Measurements from ENCODE around the gene RFC4. TPM values are rescaled to one million over a fixed set of nuclear protein-coding genes. Genes with fewer than 3 reads are reported as not detected.
A peak's percentile ranks its signal among the peaks of the same experiment; 100 is the strongest.

RFC4 gene
- total RNA-seq, 2 experiments from 2014 or later = 114 to 118 TPM

- Histone ChIP-seq H3K79me2 (ENCODE audit: insufficient read depth, low read depth, low read length) (peaks cover 54% of the 10 kb centered on the region), H4K20me1 (ENCODE audit: insufficient read depth, low read length) (peaks cover 43% of the 10 kb centered on the region), H3K4me1 (ENCODE audit: insufficient read depth, low read length, poor library complexity, severe bottlenecking) (peaks cover 42% of the 10 kb centered on the region), H3K9me2 (ENCODE audit: insufficient read depth, low read length) (no peaks in the 10 kb centered on the region), H3K27ac (ENCODE audit: low read depth, low read length, poor library complexity, severe bottlenecking) (peak overlapping the region; percentile 99), H3K4me2 (ENCODE audit: low read length) (peak overlapping the region; percentile 98), H3K9me3 (ENCODE audit: low read length) (no peaks in the 10 kb centered on the region), H3K4me3 (ENCODE audit: low read depth, low read length, poor library complexity, severe bottlenecking) (peak overlapping the region; percentile 98), H3K36me3 (ENCODE audit: insufficient read depth, low read length) (peaks cover 99% of the 10 kb centered on the region), H2AFZ (ENCODE audit: low read length) (no peak overlapping the region)
- BruUV-seq (replicated peaks) = no TSS peak
- TF ChIP-seq EZH2phosphoT487 (IDR thresholded peaks at IDR 0.05; ENCODE audit: borderline replicate concordance, low read depth, low read length) = no peak
- TF ChIP-seq, protein P1, sequence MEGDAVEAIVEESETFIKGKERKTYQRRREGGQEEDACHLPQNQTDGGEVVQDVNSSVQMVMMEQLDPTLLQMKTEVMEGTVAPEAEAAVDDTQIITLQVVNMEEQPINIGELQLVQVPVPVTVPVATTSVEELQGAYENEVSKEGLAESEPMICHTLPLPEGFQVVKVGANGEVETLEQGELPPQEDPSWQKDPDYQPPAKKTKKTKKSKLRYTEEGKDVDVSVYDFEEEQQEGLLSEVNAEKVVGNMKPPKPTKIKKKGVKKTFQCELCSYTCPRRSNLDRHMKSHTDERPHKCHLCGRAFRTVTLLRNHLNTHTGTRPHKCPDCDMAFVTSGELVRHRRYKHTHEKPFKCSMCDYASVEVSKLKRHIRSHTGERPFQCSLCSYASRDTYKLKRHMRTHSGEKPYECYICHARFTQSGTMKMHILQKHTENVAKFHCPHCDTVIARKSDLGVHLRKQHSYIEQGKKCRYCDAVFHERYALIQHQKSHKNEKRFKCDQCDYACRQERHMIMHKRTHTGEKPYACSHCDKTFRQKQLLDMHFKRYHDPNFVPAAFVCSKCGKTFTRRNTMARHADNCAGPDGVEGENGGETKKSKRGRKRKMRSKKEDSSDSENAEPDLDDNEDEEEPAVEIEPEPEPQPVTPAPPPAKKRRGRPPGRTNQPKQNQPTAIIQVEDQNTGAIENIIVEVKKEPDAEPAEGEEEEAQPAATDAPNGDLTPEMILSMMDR (conservative IDR thresholded peaks at IDR 0.05; ENCODE audit: low read length) = no peak
- no peak for DNase-seq (ENCODE audit: low spot score)
- ChIA-PET POLR2A (interaction anchor here (1.4 to 2.3 kb wide), 2 partner anchors 16 to 17 kb away, joined by 6 read pairs; no protein-coding TSS in a partner anchor), CTCF (ENCODE audit: unreplicated experiment) (no interaction called here)
- intact Hi-C loops (cut with micrococcal nuclease; ENCODE audit: unreplicated experiment) = loop anchor here (5.0 kb wide), 1 partner anchor 144 kb away; the partner anchor contains the start of gene ST6GAL1
Measured at GRCh38 chr3:186788482-186789370, 17.6 kb downstream of the RFC4 start.

DNA sequence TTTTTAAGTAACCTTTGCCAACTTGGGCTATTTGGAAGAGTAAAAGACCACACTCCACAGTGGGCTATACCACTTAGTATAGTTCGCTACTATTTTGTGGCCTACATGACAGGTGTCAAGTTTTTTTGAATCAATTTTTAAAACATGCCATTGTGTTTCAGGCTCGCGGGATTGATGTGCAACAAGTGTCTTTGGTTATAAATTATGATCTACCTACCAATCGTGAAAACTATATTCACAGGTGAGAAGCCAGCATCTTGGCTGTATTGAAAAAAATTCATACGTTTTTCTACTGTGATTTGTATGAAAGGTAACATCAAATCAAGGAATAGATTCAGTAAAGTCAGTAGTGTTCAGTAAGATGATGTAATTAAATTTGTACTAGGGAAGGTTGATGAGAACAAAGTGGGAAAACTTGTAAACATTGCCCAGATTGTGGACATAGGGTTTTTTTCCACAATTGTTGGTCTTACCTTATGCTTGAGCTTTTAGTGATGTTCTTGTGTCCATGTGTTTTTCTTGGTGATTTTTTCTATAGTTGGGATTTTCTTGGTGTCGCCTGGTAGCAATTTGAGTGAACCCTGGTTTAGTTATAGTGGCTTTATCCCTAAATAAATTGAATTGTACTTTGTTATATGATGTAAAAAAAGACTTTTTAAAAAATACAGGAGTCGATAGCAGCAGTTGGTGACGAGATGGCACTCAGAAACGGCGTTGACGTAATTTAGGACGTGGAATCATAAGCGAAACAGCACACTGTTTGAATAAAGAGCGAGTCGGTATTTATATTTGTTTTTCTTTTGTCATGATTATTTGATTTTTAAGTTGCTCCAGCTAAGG is 18.4 kb downstream of the RFC4 start:
- Histone ChIP-seq H3K9me2 (ENCODE audit: insufficient read depth, low read length) (no peaks in the 10 kb centered on the region), H3K9me3 (ENCODE audit: low read length) (no peaks in the 10 kb centered on the region), H2AFZ (ENCODE audit: low read length) (no peak overlapping the region), H3K27ac (ENCODE audit: low read depth, low read length, poor library complexity, severe bottlenecking) (peak overlapping the region; percentile 99), H3K4me1 (ENCODE audit: insufficient read depth, low read length, poor library complexity, severe bottlenecking) (peaks cover 42% of the 10 kb centered on the region), H3K36me3 (ENCODE audit: insufficient read depth, low read length) (peaks cover 95% of the 10 kb centered on the region), H3K4me3 (ENCODE audit: low read depth, low read length, poor library complexity, severe bottlenecking) (peak overlapping the region; percentile 98), H3K4me2 (ENCODE audit: low read length) (peak overlapping the region; percentile 98), H4K20me1 (ENCODE audit: insufficient read depth, low read length) (peaks cover 45% of the 10 kb centered on the region), H3K79me2 (ENCODE audit: insufficient read depth, low read depth, low read length) (peaks cover 60% of the 10 kb centered on the region)
- ChIA-PET CTCF (ENCODE audit: unreplicated experiment) (no interaction called here), POLR2A (interaction anchor here (1.2 to 1.4 kb wide), 2 partner anchors 10 to 16 kb away, joined by 4 read pairs; no protein-coding TSS in a partner anchor)
- TF ChIP-seq, protein P1 (conservative IDR thresholded peaks at IDR 0.05; ENCODE audit: low read length) = no peak
- TF ChIP-seq EZH2phosphoT487 (IDR thresholded peaks at IDR 0.05; ENCODE audit: borderline replicate concordance, low read depth, low read length) = no peak
- intact Hi-C loops (cut with micrococcal nuclease; ENCODE audit: unreplicated experiment) = loop anchor here (5.0 kb wide), 1 partner anchor 144 kb away; the partner anchor contains the start of gene ST6GAL1
- DNase-seq (ENCODE audit: low spot score) = peak; percentile 7
- BruUV-seq (replicated peaks) = no TSS peak

All from OCI-LY7 (cell line).